NCI-H82 treated with DMSO at 0.1 percent for 48 hours (cell line): ENCODE data around the gene SIGMAR1.

Source experiments
- DNase-seq: peaks from one replicate; lab custom pipeline; 2025; ENCODE audit not compliant: unreplicated experiment; lab: John Stamatoyannopoulos, UW

Gene SIGMAR1

DNA sequence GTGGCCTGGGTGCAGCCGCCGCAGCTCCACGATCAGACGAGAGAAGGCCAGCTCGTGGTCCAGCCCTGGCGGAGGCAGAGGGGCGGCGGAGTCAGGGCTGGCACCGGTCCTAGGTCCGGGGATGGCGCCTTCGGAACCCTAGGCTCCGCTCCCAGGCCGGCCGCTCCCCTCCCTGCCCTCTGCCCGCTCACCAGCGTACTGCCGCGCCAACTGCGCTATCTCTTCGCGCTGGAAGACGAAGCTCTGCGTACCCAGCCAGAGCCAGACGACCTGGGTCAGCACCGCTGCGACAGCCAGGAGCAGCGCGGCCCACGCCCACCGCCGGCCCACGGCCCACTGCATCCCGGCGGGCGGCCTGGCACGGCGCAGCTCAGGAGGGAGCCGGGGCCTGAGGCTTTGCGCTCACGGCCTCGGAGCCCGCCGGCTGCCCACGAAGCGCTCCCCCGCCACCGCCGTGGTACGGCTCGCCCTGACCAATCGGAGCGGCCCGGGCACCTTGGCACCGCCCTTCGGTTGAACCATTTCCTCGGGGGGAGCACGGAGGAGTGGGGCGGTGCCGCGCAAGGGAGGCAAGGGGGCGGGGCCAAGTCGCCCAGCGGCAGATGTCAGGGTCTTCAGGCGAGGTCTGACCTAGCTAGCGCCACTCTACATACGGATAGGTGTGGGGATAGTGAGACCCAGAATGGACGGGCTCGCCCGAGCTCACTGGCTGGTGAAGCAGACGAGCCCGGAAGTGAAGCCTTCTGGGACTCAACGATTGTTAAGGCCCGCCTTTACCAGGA lies at the start of gene SIGMAR1:
TSS of gene SIGMAR1 (minus strand) at position 432 of the 782 bp plus-strand sequence. CDS start at position 342, 90 bp downstream.
- peak; percentile 64 for DNase-seq

GRCh38 chr9:34686732-34687131 lies 49.1 kb upstream of the SIGMAR1 start:
- DNase-seq = no peak

GRCh38 chr9:34686231-34686630 lies 48.6 kb upstream of the SIGMAR1 start:
- no peak for DNase-seq

DNA sequence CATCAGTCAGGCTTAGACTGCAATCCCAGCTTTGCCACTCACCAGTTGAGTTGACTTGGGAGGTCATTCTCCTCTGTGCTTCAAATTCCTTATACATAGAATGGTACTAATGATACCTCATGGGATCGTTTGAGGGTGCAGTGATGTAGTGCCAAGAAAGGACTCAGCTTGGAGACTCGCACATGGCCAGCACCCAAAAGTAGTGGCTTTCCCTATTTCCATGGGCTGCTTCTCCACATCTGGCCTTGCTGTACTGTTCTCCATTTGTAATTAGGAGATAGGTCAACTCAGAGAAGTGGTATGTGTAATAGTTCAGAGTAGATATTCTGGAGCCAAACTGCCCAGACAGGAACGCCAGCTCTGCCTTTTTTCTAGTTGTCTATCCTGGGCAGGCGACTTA lies 48.0 kb upstream of the SIGMAR1 start:
- DNase-seq = no peak

GRCh38 chr9:34684816-34685215 lies 47.2 kb upstream of the SIGMAR1 start:
- no peak for DNase-seq

- DNase-seq = no peak
Measured at GRCh38 chr9:34684145-34684544, 46.6 kb upstream of the SIGMAR1 start.

GRCh38 chr9:34675869-34676268 lies 38.3 kb upstream of the SIGMAR1 start:
- no peak for DNase-seq

DNA sequence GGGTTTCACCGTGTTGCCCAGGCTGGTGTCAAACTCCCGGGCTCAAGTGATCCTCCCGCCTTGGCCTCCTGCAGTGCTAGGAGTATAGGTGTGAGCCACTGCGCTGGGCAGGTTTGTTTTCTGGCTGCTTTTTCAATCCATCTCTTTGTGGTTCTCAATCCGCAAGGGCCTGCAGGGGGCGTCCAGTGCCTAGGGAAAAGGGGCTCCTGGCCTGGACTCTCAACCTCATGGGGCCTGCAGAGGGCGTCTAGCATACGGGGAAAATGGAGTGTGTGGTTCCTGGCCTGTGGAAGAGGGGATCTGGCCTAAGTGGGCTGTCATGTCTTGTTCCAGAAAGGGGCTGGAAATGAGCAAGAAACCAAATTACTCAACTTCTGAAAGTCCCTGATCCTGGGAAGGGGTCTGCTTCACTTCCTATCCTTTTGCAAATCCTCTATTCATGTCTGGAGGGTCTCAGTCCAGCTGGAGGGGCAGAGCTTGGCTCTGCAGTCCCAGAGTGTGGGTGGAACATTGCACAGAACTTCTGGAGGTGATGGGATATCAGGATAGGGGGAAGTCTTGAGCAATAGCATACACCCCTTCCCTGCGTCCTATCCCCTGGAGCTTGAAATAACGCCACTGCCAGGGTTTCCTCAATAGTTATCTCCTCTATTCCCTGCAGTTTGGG lies 37.6 kb upstream of the SIGMAR1 start:
- peak; percentile 77 for DNase-seq

DNA sequence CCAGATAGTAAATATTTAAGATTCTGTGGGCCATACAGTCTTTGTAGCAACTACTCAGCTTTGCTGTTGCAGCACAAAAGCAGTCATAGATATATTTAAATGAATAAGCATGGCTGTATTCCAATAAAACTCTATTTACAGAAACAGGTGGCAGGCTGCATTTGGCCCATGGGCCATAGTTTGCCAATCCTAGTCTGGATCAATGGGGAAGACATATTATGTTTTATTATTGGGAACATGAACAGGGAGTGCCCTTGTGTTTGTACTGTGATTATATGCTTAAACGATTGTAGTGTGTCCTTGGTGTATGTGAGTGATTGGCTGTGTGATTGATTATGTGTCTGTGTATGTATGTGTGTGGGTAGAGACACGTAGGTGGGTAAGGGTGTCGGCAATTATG lies 36.9 kb upstream of the SIGMAR1 start:
- no peak for DNase-seq

GRCh38 chr9:34671307-34671706 lies 33.7 kb upstream of the SIGMAR1 start:
- no peak for DNase-seq

DNA sequence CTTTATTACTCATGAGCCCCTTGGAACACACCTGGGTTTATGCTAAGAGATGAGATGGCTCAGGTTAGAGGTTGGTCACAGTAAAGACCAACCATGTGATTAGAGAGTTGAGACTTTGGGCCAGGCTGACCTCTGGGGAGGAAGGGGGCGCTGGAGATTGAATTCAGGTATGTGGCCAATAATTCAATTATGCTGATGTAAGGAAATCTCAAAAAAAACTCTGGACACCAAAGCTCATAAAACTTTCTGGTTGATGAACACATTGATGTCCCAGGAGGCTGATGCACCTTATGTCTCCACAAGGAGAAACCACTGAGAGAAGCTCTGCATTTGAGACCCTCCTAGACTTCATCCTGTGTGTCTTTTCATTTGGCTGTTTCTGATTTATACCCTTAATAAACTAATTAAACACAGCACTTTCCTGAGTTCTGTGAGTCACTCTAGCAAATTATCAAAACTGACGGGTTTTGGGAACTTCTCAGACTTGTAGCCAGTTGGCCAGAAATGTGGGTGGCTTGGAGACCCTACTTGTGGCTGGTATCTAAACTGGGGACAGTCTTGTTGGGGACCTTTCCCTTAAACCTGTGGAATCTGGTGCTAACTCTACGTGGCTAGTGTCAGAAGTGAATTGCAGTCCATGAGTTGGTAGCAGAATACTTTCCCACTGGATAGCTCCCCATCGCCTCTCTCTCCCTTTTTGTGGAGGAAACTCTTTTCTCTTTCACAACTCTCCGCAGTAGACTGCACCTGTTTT lies 32.4 kb upstream of the SIGMAR1 start:
- DNase-seq = no peak

GRCh38 chr9:34665381-34666250 lies 28.0 kb upstream of the SIGMAR1 start:
- peak; percentile 76 for DNase-seq

DNA sequence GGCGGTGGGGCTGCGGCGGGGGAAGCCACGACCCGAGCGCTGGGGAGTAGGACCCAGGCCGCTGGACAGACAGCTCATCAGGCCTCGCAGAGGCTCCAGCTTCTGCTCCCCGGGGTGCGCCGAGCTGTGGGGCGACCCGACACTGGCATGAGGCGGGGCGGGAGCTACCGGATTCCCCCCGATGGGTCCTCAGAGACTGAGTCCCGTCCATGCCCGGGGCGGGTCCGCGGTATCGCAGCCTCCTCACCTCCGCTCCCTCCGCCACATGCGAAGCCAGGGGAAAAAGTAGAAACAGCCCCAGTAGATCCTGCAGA lies 27.4 kb upstream of the SIGMAR1 start:
- no peak for DNase-seq

GRCh38 chr9:34664281-34665066 lies 26.9 kb upstream of the SIGMAR1 start:
- peak; percentile 44 for DNase-seq

- no peak for DNase-seq
Measured at GRCh38 chr9:34663303-34663605, 25.7 kb upstream of the SIGMAR1 start.

DNA sequence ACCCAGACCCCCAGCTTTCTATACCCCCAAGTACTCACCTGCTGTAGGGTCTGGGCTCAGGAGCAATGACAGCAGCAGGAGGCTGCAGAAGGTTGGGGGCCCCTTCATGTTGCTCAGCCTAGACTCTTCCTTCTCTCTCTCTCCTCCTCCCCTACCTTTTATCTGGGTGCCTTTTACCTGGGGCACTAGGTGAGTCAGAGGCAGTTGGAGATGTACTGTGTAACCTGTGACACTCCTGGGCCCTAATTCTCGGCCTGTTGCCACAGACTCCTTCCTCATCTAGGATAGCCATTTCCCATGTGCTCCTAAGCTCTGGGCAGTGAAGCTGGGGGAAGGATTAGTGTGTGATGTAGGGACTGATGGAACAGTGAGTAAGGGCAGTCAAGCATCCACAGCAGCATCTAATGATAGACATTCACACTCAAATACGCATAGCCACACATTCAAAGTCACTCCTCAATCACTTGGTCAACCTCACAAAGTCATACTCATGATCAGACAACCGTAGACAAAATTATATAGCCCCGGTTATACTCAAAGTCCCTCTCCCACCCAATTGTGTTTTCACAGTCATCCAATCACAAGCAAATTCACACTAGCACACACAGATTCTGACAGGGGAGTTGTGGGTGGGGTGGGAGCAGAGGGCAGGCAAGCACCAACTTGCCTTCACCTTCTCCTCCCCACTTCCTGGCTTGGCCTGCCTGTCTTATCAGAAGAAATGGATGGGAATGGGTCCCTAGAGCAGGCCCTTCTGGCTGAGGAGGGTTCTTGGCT lies 25.1 kb upstream of the SIGMAR1 start, which contains the start of gene CCL27:
TSS of gene CCL27 (minus strand) at position 132 of the 777 bp plus-strand sequence. CDS start at position 108, 24 bp downstream.
- DNase-seq = no peak

DNA sequence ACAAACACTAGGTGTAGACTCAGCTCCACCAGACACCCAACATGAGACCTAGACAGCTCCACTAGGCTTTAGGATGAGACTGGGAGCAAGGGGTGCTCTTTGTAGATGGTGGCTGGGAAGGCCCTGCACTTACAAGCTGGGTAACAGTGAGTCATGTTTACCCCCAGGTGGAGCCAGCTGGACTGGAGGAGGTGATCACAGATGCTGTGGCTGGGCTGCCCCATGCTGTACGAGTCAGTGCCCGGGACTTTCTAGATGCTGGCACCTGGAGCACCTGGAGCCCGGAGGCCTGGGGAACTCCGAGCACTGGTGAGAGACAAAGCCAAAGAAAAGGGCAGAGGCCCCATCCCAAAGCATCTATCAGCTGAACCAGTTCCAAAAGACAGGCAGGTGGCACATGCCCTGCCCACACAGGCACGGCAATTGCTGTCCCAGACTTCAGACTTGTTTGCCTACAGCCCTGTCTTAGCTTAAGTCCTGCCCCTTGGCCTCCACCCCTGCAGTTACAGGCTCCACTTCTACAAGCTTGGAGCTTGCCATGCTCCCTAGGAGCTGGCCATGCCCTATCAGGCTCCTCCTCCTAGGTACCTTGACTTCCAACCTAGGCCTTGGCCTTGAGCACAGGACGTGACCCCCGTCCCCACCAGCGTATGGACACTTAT lies 22.1 kb upstream of the SIGMAR1 start:
- DNase-seq = no peak

DNA sequence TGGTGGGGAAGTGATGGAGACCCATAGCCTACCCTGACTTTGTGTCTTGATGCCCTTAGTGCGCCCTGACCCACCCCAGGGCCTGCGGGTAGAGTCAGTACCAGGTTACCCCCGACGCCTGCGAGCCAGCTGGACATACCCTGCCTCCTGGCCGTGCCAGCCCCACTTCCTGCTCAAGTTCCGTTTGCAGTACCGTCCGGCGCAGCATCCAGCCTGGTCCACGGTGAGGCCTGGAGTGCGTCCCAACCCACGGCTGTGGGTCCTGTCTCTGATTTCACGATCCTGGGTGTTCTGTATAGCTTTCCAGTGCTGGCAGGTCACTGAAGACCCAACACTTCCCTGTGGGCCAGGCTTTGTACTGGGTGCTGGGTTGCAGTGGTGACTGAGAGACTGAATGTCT lies 20.9 kb upstream of the SIGMAR1 start:
- no peak for DNase-seq

DNA sequence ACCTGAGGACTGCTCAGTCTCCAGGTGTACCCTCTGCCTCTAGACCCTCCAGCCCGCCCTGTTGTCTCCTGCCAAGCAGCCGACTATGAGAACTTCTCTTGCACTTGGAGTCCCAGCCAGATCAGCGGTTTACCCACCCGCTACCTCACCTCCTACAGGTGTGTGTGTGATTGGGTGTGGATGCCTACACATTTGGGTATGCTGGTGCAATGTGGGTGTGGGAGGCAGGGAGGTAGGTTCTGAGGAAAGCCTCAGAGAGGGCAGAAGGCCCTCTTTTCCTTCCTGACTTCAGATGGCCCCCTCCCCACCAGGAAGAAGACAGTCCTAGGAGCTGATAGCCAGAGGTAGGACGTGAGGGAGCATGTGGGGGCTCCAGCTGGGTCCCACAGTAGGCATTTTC lies 19.4 kb upstream of the SIGMAR1 start:
- DNase-seq = no peak
